ENCODE data around the gene RIMBP3C.
A peak's percentile ranks its signal among the peaks of the same experiment; 100 is the strongest.
"Not testable (repeated sequence)": the region's sequence is repeated elsewhere in the genome, so short reads cannot be mapped to it uniquely, and the experiment has no call there.

RIMBP3C gene

DNA sequence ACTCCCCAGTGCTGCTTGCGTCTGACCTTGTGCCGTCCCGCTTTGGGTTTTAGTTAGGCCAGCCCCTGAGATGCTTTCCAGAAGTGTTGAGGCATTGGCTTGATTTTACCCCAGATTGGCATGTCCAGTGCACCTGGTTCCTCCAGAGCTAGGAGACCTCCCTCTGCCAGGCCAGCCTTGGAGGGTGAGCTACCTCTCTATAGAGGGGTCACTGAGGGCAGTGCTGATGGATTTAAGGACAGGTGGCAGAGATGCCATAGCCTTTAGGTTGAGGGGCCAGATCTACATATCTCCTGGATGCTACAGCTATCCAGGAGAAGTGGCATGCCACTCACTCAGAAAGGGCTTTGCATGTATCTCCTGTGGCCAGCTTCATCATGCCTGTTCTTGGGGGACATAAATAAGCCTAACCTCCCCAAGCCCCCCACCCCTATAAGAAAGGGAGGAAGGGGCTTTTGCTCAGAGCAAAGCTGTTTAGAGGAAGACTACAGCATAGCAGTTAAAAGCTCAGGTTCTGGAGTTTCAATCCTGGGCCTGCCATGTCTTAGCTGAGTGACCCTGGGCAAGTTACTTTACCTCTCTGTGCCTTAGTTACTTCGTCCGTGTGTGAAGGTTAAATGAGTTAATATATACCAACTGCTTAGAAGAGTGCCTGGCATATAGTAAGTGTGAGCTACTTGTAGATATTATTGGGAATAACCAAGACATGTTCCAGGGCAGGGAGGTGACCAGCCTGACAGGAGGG lies 22.7 kb upstream of the RIMBP3C start:
- DNase-seq = no peak

GRCh38 chr22:21573293-21573734 lies 22.1 kb upstream of the RIMBP3C start:
- no peak for DNase-seq

- no peak for DNase-seq
Measured at GRCh38 chr22:21571679-21572078, 20.4 kb upstream of the RIMBP3C start.

DNA sequence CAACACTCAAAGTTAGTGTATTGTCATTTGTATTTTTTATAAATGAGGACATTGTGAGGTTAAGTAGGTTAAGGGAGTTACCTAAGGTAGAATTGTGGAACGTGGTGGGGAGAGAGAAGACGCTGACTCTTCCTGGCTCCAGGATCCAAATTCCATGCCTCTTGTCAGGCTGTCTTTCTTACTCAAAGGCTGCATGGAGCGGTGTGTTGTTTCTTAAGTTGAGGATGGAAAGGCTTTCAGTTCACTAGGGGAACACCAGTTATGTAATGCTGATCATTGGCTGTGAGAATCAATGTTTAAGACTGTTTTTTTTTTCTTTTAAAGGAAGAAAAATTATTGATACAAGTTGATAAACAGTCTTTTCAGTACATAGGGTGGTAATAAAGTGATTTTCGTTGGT lies 19.1 kb upstream of the RIMBP3C start:
- no peak for DNase-seq

DNA sequence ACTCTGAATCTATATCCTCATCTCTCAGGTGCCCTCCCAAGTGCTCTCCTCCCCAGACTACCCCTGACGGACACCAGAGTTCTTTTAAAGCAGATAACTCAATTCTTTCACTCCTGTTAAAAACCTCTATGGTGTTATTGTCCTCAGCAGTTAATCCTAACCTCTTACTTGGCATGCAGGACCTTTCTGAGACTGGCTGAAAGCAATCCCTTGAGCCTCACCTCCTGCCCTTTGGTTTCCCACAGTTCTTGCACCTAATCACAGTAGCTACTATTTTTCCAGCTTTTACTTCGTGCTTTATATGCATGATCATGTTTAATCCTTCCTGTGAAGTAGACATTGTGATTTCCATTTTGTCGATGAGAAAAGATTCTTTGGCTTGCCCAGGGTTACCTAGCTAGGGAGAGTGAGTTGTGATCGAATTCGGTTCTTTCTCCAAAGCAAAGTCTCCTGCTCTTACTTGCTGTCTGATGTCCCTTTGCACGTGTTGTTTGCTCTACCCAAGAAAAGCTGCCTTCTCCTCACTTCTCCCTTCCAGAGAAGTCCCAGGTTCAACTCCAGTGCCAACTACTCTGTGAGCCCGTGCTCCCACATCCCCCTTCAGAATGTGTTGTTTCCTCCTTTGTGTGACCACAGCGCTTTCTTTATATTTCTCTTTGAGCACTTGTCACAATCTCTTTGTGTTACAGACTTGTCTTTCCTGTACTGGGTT lies 18.4 kb upstream of the RIMBP3C start:
- no peak for DNase-seq

DNA sequence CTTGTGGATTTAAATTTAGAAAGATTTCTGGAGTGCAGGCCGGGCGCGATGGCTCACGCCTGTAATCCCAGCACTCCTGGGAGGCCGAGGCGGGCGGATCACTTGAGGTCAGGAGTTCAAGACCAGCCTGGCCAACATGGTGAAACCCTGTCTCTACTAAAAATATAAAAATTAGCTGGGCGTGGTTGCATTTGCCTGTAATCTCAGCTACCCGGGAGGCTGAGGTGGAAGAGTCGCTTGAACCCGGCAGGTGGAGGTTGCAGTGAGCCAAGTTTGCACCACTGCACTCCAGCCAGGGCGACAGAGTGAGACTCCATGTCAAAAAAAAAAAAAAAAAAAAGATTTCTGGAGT lies 17.8 kb upstream of the RIMBP3C start:
- not testable (repeated sequence) for DNase-seq

GRCh38 chr22:21568347-21569075 lies 17.2 kb upstream of the RIMBP3C start:
- peak; percentile 37 for DNase-seq

GRCh38 chr22:21567456-21568346 lies 16.4 kb upstream of the RIMBP3C start, which contains the start of gene UBE2L3:
Gene UBE2L3, plus strand, starts transcription at chr22:21567714. Its CDS starts 31 bp downstream, at chr22:21567745.
- DNase-seq = peak; percentile 92

DNA sequence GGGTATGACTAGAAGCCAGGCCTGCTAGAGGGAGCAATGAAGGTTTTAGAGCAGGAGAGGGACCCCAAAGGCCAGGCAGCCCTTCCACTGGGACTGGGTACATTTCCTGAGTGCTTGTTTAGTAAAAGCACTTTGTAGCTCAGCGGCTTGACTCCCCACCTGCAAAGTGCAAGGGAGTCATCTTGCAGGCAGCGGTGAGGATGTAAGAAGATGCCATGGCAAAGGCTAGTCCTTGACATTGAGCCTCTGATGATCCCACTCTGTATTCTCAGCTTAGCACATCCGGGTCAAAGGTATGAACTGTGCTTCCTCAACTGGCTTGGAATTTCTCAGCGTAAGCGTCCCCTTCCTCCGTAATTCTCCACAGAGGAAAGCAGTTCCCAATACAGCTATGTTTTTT lies 13.2 kb upstream of the RIMBP3C start:
- no peak for DNase-seq

- DNase-seq = no peak
Measured at GRCh38 chr22:21563912-21564311, 12.7 kb upstream of the RIMBP3C start.

DNA sequence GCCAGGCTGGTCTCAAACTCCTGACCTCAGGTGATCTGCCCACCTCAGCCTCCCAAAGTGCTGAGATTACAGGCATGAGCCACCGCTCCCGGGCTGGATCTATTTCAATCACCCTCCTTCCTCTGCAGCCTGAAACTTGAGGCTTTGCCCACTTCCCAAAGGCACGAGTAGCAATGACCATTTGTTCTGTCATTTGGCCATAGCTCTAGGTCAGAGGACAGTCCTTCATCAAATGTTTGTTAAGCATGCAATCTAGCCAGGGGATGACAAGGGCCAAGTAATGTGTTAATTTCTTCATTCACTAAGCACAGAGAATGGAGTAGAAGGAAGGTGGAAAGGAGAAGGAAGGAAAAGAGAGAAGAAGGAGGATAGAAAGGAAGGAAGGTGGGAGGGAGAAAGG lies 9.4 kb upstream of the RIMBP3C start:
- DNase-seq = not testable (repeated sequence)

GRCh38 chr22:21559345-21560125 lies 8.3 kb upstream of the RIMBP3C start:
- DNase-seq = not testable (repeated sequence)

DNA sequence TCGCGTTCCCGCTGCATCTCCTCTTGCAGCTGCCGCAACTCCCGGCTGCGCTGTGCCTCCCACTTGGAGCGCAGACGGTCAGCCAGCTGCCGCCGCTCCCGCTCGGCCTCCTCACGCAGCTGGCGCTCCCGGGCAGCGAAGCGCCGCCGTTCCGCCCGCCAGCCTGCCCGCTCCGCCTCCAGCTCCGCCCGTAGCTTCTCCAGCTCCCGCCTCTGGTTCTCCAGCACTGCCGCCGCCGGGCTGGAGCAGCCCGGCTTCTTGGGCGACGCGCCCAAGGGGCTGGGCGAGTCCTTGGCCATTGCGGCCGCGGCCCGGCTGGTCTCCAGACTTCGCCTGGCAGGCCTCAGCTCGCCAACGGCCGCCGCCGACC lies 598 bp downstream of the RIMBP3C start:
- DNase-seq = not testable (repeated sequence)

GRCh38 chr22:21550008-21550677 lies 1.1 kb downstream of the RIMBP3C start:
- DNase-seq = not testable (repeated sequence)

DNA sequence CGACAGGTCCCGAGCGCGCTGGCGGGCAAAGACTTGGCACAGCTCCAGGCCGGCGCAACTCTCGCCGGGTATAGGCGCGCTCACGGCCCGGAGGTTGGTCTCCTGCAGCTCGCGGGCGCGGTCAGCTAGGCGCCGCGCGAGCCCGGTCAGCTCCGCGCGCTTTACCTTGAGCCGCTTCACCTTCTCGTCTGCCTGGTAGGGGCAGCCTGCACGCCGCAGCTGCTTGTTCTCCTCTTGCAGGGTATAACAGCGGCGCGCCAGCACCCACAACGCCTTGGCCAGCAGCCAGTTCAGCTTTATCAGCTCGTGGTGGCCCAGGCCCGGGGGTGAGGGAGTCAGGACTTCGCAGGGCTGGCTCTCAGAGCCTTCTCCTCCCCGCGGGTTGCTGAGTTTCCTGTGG lies 1.7 kb downstream of the RIMBP3C start:
- DNase-seq = not testable (repeated sequence)

- DNase-seq = not testable (repeated sequence)
Measured at GRCh38 chr22:21544432-21545322, 6.6 kb downstream of the RIMBP3C start.

- not testable (repeated sequence) for DNase-seq
Measured at GRCh38 chr22:21539862-21540261, 11.4 kb downstream of the RIMBP3C start.

DNA sequence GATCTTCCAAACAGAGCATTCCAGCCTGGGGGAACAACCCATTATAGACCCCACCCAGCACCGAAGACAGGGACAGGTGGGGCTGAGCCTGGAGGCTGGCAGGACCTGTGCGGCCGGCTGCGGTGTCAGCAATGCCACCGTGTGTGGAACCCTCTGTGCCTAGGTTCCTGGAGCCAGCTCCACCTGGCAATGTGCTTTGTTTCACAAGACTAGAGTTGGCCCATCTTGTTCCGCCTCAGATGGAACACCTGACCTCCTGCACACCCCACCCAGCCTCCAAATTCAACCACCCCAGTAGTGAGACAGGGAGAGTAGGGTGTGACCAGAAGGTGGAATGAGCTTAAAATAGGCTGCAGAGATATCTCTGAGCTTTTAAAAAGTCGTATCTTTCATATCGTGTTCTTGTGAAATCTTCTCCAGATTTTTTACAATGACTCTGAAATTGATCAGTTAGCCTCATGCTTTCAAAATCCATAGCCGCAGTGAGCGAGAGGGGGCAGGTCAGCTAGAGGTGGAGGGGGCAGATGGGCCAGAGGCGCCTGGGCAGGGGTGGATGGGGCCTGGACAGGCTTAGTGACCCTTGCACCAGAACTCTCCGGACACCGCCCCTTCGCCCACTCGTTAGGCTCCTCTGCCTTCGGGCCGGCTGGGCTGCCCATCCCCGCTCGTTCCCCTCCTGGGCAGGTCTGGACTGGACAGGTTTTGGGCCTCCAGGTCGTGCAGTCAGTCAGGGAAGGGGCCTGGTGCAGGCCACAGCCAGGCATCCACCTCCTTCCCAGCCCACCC lies 18.2 kb downstream of the RIMBP3C start:
- not testable (repeated sequence) for DNase-seq

- not testable (repeated sequence) for DNase-seq
Measured at GRCh38 chr22:21531525-21531924, 19.7 kb downstream of the RIMBP3C start.

Measured in activated CD4-positive, CD25-positive, alpha-beta regulatory T cell treated with anti-CD3 and anti-CD28 coated beads, Interleukin-2, amount 50 U/mL, for 72 hours (primary cell).